ENCODE measurements around the gene ASB10.

The ASB10 gene, protein sequence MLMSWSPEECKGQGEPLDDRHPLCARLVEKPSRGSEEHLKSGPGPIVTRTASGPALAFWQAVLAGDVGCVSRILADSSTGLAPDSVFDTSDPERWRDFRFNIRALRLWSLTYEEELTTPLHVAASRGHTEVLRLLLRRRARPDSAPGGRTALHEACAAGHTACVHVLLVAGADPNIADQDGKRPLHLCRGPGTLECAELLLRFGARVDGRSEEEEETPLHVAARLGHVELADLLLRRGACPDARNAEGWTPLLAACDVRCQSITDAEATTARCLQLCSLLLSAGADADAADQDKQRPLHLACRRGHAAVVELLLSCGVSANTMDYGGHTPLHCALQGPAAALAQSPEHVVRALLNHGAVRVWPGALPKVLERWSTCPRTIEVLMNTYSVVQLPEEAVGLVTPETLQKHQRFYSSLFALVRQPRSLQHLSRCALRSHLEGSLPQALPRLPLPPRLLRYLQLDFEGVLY

GRCh38 chr7:151186640-151187408 is at the start of gene ASB10:
Gene ASB10 (minus strand): TSS chr7:151187250. CDS start chr7:151187130, 120 bp downstream.
- no peak for DNase-seq (ENCODE audit: low read depth)

GRCh38 chr7:151236406-151236805 is 49.4 kb upstream of the ASB10 start:
- no peak for DNase-seq (ENCODE audit: low read depth)

- no peak for DNase-seq (ENCODE audit: low read depth)
Measured at GRCh38 chr7:151235091-151235787, 48.2 kb upstream of the ASB10 start.

DNA sequence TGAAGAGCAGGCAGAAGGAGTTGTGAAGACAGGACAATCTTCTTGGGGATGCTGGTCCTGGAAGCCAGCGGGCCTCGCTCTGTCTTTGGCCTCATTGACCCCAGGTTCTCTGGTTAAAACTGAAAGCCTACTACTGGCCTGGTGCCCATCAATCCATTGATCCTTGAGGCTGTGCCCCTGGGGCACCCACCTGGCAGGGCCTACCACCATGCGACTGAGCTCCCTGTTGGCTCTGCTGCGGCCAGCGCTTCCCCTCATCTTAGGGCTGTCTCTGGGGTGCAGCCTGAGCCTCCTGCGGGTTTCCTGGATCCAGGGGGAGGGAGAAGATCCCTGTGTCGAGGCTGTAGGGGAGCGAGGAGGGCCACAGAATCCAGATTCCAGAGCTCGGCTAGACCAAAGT is 46.8 kb upstream of the ASB10 start:
- no peak for DNase-seq (ENCODE audit: low read depth)

GRCh38 chr7:151232917-151233701 is 46.1 kb upstream of the ASB10 start:
- DNase-seq (ENCODE audit: low read depth), result peak; percentile 91

GRCh38 chr7:151232091-151232916 is 45.3 kb upstream of the ASB10 start, which contains the start of gene CHPF2:
Gene CHPF2 (plus strand): TSS chr7:151232483. CDS start chr7:151234012, 1,529 bp downstream.
- peak; percentile 90 for DNase-seq (ENCODE audit: low read depth)

DNA sequence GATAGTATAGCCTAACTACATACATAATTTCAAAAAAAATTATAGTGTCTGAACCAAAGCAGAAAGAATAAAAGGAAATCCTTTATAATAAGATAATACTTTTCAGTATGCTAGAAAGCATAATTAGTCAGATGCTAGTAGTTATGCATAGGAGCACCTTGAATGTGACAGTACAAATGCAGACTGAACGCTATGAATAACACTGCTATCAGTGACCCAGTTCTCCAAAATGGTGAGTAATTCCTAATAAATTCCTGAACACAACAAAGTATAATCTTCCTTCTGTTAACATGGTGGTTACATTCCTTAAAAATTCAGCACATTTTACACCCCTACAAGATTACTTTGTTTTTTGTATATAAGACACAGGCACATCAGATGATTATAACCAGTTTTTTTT is 44.0 kb upstream of the ASB10 start:
- no peak for DNase-seq (ENCODE audit: low read depth)

DNA sequence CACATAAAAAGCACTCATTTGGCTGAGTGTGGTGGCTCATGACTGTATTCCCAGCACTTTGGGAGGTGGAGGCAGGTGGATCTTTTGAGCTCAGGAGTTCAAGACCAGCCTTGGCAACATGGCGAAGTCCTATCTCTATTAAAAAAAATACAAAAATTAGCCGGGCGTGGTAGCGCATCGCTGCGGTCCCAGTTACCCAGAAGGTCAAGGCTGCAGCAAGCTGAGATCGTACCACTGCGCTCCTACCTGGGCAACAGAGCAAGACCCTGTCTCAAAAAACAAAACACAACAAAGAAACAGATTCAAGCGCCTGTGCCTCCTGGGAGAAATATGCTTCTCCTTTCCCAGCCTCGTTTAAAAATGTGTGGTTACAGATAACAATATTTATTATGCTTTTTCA is 42.2 kb upstream of the ASB10 start:
- no peak for DNase-seq (ENCODE audit: low read depth)

GRCh38 chr7:151228024-151228866 is 41.2 kb upstream of the ASB10 start:
- no peak for DNase-seq (ENCODE audit: low read depth)

DNA sequence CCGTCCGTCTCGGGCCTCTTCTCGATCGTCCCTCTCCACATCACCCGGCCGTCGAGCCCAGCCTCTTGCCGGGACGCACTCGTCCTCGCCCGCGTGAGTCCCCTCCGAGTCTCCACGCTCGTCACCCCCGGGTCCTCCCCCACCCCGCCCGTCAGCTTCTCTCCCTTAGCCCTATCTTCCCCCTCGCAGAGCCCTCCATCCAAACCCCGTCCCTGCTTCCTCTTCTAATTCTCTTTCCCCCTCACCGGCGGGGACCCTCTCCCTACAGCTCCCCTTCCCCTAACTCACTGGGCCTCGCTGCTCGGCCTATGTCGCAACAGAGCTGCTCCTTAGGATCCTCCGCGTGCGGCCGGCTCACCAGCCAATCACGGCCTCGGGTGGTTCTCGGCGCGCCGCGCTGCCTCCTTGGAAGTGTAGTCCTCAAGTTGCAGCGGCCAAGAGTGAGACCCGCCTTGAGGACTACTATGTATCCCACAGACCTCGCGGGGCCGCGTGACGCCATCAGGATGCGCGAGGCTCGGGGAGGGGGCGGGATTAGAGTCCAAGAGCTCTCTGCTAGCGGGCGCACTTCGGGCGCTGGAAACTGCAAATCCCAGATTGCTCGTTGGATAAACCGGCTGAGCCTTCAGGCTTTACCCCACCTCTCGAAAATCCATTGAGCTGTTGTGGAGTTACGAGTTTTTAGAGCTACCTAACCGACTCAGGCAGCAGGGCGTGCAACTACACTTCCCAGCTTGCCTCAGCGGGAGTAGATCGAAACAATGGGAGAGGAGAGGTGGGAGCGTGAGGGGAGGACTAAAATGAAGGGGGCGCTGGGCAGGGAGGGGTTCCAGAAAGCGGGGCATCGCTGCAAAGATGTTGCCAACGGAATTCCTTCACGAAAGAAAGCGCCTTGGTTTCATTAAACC is 40.1 kb upstream of the ASB10 start, which contains the start of gene ABCF2:
Gene ABCF2 (minus strand): TSS at position 331 of the 908 bp plus-strand sequence. CDS start 747 bp downstream, outside the sequence.
- peak; percentile 100 for DNase-seq (ENCODE audit: low read depth)

DNA sequence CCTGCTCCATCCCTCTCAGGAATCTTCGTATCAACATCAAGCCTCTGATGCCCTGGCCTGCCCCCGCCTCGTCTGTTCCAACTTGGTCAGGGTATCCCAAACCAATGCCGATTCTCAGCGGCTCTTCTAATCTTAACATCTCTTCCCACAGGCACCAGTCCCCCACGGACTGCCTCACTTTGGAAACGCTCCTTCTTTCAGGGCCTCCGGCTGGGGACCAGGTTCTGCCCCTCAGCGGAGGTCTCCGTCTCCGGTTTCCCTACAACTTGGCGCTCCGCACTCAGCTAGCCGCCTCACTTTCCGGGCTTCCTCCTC is 39.5 kb upstream of the ASB10 start:
- DNase-seq (ENCODE audit: low read depth), result no peak

GRCh38 chr7:151225948-151226510 is 39.0 kb upstream of the ASB10 start:
- DNase-seq (ENCODE audit: low read depth), result peak; percentile 47

GRCh38 chr7:151223728-151224127 is 36.7 kb upstream of the ASB10 start:
- DNase-seq (ENCODE audit: low read depth), result no peak

DNA sequence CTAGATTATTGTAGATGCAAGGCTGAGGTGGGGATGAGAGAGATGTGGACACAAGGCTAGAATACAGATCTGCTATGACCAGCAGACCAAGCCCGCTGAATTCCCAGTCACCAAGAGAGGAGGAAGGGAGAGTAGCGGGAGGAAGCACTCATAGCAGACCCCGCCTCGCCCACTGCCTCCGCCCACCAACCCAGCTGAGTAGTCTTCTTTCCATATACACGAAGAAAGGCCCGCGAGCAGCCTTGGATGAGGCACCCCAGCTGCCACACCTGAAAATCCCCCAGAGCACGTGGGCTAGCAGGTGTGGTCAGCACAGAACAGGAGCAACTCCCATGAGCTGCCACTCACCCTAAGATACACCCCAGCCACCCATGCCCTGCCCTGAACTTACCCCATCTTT is 31.1 kb upstream of the ASB10 start:
- no peak for DNase-seq (ENCODE audit: low read depth)

- DNase-seq (ENCODE audit: low read depth), result no peak
Measured at GRCh38 chr7:151215396-151215795, 28.3 kb upstream of the ASB10 start.

DNA sequence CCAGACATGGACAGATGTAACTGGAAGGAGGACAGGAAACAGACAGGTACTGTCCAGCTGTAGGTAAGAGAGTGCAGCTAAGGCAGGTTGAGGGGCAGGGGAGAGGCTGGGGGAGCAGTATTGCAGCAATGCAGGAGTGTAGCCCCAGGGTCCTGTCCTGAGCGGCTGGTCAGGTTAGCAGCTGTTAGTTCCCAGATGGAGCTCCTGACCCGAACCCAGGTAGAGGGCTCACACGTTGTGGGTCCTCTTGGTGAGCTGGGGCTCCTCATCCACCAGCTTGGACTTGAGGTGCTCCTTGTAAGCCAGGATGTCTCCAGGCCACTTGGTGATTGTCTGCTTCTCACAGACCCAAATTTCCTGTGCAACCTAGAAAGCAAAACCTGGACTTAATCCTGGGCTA is 26.8 kb upstream of the ASB10 start:
- DNase-seq (ENCODE audit: low read depth), result no peak

DNA sequence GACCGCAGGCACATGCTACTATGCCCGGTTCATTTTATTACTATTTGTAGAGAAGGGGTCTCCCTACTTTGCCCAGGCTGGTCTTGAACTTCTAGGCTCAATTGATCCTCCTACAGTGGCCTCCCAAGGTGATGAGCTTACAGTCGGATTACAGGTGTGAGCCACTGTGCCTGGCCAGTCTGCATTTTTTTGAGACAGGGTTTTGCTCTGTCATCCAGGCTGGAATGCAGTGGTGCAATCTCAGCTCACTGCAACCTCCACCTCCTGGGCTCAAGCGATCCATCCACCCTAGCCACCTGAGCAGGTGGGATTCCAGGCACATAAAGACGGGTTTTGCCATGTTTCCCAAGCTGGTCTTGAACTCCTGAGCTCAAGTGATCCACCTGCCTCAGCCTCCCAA is 25.6 kb upstream of the ASB10 start:
- DNase-seq (ENCODE audit: low read depth), result no peak

- DNase-seq (ENCODE audit: low read depth), result no peak
Measured at GRCh38 chr7:151211155-151211772, 24.2 kb upstream of the ASB10 start.
